Brain microvascular endothelial cell (primary cell): ENCODE data around the gene LOC101059915.

Experiments
- DNase-seq: peaks from one replicate; pipeline ENCODE4 v3.0.0-alpha.2; 2020
- H3K27ac ChIP-seq: fragments of 250-450 bp; sonication (Bioruptor Pico); 2 replicates; pipeline ENCODE4 v1.5.1; 2020; ENCODE audit warnings: mild to moderate bottlenecking, moderate library complexity
- H3K27me3 ChIP-seq: fragments of 250-450 bp; sonication (Bioruptor Pico); replicated peaks from 2 replicates; pipeline ENCODE4 v1.5.1; 2020; ENCODE audit warnings: mild to moderate bottlenecking
- H3K36me3 ChIP-seq: fragments of 250-450 bp; sonication (Bioruptor Pico); replicated peaks from 2 replicates; pipeline ENCODE4 v1.5.1; 2020; ENCODE audit warnings: mild to moderate bottlenecking
- H3K4me3 ChIP-seq: 2 replicates; pipeline ENCODE4 v1.5.1; 2011; ENCODE audit warnings: low read depth, mild to moderate bottlenecking, control low read depth, low read length, moderate library complexity
- in situ Hi-C: cut with HindIII; loops from 2 replicates; pipeline ENCODE4 v1.10.0; 2017; ENCODE audit warnings: low sequenced_read_pairs, low pct_ligation_motif_present
- TF ChIP-seq, protein P1 (sequence below): IDR thresholded peaks from 2 replicates; pipeline ENCODE4 v1.5.1; 2011; ENCODE audit warnings: low read depth, mild to moderate bottlenecking, moderate library complexity, low read length, control low read depth, inconsistent platforms; ENCODE audit errors: missing control alignments

The LOC101059915 gene

DNA sequence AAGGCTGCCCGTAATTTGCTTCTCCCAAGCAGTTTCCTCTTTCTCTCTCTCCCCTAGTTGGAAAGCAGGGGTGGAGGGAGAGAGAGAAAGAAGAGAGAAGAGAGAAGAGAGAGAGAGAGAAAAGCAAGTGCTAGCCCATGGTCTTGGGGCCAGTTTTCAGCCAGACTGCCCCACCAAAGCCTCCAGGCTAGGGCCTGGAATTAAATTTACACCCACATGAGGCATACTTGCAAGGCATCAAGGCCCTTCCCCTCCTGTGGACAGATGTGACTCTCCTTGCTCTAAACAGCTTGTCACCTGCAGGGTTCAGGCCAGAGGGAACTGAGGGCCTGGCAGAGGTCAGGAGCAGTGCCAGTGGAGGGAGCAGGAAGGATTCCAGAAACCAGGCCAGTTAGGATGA lies 47.4 kb upstream of the LOC101059915 start:
- Histone ChIP-seq H3K27me3 (no peaks in the 10 kb centered on the region), H3K4me3 (no peak overlapping the region), H3K27ac (no peak overlapping the region), H3K36me3 (no peaks in the 10 kb centered on the region)
- TF ChIP-seq, protein P1, sequence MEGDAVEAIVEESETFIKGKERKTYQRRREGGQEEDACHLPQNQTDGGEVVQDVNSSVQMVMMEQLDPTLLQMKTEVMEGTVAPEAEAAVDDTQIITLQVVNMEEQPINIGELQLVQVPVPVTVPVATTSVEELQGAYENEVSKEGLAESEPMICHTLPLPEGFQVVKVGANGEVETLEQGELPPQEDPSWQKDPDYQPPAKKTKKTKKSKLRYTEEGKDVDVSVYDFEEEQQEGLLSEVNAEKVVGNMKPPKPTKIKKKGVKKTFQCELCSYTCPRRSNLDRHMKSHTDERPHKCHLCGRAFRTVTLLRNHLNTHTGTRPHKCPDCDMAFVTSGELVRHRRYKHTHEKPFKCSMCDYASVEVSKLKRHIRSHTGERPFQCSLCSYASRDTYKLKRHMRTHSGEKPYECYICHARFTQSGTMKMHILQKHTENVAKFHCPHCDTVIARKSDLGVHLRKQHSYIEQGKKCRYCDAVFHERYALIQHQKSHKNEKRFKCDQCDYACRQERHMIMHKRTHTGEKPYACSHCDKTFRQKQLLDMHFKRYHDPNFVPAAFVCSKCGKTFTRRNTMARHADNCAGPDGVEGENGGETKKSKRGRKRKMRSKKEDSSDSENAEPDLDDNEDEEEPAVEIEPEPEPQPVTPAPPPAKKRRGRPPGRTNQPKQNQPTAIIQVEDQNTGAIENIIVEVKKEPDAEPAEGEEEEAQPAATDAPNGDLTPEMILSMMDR: no peak
- in situ Hi-C loops: no loop called here
- no peak for DNase-seq

DNA sequence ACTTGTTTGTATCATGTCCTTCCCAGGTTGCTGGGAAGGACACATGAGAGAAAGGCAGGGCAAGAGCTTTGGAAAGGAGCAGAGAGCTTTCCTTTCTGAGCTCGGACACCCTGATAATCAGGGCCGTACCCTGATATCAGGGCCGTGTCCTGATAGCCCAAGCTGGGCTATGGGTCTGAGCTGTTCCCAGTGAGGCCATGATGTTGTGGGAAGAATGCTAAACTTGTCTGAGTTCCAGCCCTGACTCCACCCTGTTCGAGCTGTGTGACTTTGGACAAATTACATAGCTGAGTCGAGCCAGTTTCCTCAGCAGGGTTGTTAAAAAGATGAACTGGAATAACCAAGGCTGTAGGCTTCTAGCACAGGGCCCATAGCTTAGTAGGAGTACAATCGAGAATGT lies 45.7 kb upstream of the LOC101059915 start:
- H3K27me3 ChIP-seq: no peaks in the 10 kb centered on the region
- TF ChIP-seq, protein P1: no peak
- H3K36me3 ChIP-seq: no peaks in the 10 kb centered on the region
- no peak for DNase-seq
- H3K27ac ChIP-seq: no peak overlapping the region
- H3K4me3 ChIP-seq: no peak overlapping the region
- in situ Hi-C loops: no loop called here

DNA sequence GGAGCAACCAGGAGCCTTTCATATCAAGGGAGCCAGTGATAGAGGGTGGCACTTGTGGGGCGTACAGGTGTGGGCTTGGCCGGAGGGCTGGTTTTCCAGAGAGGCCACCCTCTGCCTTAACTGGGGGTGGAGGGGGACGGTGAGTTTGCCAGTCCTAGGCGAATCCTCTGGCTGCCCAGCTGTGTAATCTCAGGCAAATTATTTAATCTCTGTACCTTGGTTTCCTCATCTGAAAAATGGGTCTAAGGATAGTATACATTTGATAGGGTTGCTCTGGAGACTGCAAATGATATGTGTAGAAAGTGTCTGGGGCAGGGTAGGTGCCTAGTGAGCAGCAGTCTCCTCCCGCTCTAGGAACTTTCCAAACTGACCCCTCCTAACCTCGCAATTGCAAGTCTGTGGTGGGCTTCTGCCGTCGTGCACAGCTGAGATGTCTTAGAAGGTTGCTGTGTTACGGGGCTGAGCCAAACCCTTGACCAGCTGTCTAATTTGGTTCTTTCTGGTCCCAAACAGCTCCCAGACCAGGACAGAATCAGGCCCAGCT lies 45.2 kb upstream of the LOC101059915 start:
- TF ChIP-seq, protein P1: no peak
- Histone ChIP-seq H3K36me3 (no peaks in the 10 kb centered on the region), H3K4me3 (no peak overlapping the region), H3K27ac (no peak overlapping the region), H3K27me3 (no peaks in the 10 kb centered on the region)
- in situ Hi-C loops: no loop called here
- no peak for DNase-seq

DNA sequence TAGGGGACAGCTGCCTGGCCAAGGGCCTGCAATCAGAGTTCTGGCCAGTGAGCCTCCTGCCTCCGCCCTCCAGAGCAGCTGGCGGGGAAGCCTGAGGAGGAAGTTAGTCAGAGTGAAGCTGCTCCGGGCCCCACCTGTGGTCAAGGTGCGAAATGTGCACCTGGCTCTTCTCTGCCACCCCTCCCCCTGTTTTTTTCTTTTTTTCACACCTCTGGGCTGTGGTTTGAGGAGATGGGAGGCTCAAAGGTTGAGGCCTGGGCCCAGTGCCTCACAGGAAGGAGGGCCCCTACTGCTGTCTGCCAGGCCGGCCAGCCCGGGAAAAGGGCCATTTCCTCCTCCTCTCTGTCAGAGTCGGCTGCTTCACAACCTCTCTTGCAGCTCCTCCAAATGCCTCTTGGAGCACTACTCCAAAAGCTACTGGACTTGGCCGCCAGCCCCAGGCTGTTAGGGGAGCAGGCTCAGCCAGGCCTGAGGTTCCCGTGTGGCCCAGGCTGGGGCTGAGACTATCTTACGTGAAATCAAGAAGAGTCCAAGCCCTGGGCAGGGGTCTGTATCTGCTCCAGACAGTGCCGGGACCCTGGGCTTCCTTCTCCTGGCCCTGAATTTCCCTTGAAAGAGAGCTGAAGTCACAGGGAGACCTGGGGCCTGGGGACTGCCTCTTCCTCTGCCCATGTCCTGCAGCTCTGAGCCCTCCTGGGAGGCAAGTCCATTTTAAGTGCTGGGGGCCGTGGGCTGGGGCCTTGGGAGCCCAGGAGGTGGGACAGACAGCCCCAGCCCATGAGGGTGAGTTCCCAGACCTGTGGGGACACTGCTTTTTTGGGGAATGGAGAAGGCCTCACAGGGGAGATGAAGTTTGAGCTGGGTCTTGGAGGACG lies 44.5 kb upstream of the LOC101059915 start:
- TF ChIP-seq, protein P1: peak; percentile 39
- no peaks in the 10 kb centered on the region for H3K36me3 ChIP-seq
- H3K27ac ChIP-seq: no peak overlapping the region
- in situ Hi-C loops: no loop called here
- DNase-seq: peak; percentile 35
- no peak overlapping the region for H3K4me3 ChIP-seq
- no peaks in the 10 kb centered on the region for H3K27me3 ChIP-seq

DNA sequence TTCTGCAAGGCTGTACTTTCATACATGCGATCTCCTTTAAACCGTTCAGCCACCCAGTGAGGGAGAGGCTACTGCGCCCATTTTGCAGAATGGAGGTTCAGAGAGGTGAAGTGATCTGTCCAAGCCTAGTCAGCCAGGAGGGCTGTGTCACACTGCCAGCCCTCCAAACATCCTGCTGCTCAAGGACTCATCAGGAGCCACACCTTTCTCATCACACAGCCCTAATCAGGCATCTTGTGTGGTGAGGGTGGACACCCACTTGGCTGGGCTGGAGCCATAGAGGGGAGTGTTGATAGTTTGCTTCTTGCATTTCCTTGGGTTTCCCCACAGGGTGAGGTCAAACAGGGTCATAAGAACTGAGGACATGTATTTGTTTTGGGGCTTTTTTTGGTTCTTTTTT lies 43.6 kb upstream of the LOC101059915 start:
- H3K27ac ChIP-seq: no peak overlapping the region
- H3K4me3 ChIP-seq: no peak overlapping the region
- in situ Hi-C loops: no loop called here
- no peak for DNase-seq
- TF ChIP-seq, protein P1: no peak
- no peaks in the 10 kb centered on the region for H3K36me3 ChIP-seq
- H3K27me3 ChIP-seq: no peaks in the 10 kb centered on the region
